GM21723 (cell line): ENCODE results near the gene ZNF689.
"Not testable (repeated sequence)": the region's sequence is repeated elsewhere in the genome, so short reads cannot be mapped to it uniquely, and the experiment has no call there.

Source experiments
- ATAC-seq: cut with Tn5 transposase; IDR thresholded peaks from one replicate; pipeline ENCODE4 v1.9.1; 2021; ENCODE audit warnings: mild to moderate bottlenecking, moderate library complexity; ENCODE audit not compliant: unreplicated experiment

ZNF689 gene

DNA sequence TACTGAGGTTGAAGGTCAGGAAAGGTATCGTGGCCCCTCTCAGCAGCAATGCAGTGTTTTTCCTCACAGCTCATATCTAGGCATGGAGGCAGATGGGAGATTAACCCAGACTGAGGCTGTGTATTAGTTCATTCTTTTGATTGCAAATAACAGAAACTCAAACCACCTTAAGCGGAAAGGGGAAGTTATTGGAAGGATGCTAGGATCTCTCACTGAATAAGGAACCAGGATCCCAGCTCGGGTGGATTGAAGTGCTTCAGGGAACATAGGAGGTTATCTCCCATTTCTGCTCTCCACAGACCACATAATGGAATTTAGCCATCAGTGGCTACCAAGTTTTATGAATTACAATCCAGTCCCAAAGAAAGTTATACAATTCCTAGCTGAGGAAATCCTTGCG is 8.2 kb downstream of the ZNF689 start:
- ATAC-seq = no peak

DNA sequence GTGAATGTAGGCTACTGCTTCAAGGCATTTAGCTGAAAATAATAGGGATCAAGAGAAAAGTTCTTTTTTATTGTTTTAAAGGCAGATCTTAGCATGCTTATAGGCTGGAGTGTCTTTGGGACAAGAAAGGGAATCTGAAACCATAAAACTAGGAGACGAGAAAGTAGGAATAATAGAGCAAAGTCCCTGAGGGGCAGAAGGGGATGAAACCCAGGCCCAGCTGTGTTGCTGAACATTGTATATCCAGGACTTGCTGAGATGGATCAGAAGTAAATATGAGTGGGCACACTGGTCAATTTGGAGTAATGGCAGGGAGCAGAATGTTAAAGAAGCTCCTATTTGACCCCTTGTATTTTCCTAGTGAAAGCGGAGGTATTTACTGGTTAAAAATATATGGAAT is 9.3 kb downstream of the ZNF689 start:
- no peak for ATAC-seq

DNA sequence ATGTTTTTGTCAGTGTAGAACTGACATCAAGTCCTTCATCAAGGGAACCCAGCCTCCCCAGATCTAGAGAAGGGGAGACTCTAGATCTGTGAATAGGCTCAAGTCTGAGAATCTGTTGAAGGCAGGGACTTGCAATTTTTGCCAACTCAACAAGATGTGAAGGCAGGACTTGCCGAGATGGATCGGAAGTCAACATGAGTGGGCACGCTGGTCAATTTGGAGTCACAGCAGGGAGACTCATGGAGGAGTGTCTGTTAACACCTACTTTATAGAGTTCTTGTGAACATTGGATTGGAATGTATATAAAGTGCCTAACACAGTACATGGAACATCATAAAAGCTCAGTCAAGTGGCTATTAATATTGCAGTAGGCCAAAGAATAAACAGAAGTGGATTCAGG is 10.0 kb downstream of the ZNF689 start:
- ATAC-seq = no peak

DNA sequence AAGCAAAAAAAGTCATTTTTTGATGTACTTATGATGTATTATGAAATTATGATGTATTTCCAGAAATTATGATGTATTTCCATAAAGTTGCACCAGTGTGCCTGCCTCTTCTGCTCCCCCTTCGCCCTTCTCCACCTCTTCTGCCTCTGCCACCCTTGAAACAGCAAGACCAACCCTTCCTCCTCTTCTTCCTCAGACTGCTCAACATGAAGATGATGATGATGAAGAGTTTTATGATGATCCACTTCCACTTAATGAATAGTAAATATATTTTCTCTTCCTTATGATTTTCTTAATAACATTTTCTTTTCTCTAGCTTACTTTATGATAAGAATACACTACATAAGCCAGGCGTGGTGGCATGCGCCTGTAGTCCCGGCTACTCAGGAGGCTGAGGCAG is 17.3 kb downstream of the ZNF689 start:
- ATAC-seq = no peak

DNA sequence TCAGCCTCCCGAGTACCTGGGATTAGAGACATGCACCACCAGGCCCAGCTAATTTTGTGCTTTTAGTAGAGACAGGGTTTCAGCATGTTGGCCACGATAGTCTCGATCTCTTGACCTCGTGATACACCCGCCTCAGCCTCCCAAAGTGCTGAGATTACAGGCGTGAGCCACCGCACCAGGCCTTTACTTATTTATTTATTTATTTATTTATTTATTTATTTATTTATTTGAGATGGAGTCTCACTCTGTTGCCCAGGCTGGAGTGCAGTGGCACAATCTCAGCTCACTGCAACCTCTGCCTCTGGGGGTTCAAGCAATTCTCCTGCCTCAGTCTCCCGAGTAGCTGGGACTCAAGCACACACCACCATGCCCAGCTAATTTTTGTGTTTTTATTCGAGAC is 19.3 kb downstream of the ZNF689 start:
- ATAC-seq = not testable (repeated sequence)

DNA sequence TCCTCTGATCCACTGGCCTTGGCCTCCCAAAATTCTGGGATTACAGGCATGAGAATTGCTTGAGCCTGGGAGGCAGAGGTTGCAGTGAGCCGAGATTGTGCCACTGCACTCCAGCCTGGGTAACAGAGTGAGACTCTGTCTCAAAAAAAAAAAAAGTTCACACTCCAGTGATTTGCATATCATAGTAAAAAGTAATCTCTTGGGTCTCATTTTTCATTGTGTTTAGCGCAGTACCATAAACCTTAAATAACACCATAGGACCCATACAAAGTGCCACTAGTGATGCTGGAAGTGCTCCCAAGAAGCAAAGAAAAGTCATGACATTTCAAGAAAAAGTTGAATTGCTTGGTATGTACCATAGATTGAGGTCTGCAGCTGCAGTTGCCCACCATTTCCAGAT is 20.6 kb downstream of the ZNF689 start:
- not testable (repeated sequence) for ATAC-seq

DNA sequence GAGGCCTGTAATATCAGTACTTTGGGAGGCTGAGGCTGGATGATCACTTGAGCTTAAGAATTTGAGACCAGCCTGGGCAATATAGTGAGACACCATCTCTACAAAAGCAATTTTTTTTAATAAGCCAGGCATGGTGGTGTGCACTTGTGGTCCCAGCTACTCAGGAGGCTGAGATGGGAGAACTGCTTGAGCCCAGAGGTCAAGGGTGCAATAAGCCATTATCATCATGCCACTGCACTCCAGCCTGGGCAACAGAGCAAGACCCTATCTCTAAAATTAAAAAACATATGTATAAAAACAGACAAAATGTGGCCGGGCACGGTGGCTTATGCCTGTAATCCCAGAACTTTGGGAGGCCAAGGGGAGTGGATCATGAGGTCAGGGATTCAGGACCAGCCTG is 21.5 kb downstream of the ZNF689 start:
- ATAC-seq = no peak

DNA sequence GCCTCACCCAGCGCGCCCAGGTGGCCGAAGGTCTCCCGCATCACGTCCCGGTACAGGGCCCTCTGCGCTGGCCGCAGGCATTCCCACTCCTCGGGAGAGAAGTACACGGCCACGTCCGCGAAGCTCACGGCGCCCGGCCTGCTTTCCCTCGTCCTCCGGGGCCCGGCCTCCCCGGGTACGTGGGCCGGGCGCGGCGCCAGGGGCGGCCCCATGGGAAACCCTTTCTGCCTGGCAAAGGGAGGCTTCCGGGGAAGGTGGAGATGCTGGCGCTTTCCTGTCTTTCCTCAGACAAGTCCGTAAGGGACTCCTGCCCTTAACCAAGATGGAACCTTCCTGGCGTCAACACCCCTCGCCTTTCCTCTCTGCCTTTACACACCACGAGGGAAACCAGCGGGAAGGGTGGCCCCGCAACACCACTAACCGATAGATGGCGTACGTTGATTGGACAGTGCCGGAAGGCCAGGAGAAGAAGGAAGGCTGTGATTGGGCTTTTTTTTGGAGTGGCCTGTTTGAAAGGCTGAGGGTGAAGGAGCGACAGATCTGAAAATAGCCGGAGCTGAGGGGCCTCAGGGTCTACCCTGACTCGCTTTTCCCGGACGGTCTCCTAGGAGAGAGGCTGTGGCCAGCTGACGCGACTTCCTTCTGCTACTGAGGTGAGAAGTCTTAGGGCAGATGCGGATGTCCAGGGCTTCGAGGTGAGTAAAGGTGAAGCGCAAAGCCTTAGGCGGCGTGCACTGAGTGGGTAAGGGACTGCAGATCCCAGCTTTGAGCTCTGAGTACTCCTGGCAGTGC is 24.6 kb downstream of the ZNF689 start, which contains the start of gene ZNF785:
Gene ZNF785 (minus strand): TSS at position 298 of the 792 bp plus-strand sequence. CDS start 86 bp downstream, at position 212.
- peak; percentile 92 for ATAC-seq

DNA sequence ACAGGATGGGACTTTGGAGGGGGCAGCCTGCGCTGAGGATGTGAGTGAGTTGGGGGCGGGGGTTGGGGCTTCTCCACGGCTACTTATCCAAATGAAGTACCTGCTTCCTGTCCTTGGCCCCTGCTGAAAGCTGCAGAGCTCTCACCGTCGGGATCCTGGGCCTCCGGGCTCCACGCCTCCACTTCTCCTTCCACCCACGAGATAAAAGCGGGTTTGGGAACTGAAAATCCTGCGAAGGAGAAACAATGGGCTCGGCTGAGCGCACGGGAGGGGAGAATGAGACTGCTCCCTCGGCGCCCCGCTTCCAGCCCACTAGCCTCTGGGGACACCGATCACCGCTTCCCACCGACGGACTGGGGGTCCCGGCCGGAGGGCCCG is 25.2 kb downstream of the ZNF689 start:
- ATAC-seq = peak; percentile 30

DNA sequence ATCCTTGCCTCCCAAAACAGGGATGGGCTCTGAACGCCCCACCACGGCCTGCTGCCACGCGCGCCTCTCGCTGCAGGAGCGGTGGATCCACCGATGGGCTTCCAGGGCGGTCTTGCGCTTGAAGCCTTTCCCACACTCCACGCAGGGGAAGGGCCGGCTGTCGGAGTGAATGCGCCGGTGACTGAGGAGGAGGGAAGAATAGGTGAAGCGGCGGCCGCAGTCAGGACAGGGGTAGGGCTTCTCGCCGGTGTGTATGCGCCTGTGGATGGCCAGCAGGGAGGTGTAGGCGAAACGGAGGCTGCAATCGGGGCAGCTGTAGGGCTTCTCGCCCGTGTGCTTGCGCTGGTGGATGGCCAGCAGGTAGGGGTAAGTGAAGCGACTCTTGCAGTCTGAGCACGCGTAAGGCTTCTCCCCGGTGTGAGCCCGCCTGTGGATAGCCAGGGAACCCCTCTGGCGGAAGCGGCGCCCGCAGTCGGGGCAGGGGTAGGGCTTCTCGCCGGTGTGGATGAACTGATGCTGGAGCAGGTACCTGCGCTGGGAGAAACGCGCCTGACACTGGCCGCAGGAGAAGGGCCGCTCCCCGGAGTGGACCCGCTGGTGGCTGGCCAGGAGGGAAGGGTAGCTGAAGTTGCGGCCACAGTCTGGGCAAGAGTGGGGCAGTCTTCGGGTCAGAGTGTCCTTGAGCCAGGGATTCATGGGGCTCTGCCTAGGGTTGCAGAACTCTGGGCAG is 27.4 kb downstream of the ZNF689 start:
- ATAC-seq = no peak

DNA sequence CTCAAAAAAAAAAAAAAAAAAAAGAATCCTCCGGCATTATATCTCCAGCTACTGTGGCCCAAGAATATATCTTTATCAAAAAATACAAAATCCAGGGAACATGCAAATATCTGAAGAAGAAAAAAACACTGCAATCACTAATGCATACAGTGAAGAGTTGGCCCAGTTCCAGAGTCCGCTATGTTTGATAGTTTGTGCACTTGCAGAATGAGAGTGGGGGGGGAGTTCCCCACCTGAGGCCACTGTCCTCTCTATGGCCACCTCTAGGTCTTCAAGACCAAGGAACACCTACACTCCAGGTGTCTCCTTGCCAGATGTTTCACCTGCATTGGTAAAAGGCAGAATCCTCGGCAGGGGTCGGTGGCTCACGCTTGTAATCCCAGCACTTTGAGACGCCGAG is 28.7 kb downstream of the ZNF689 start:
- no peak for ATAC-seq

DNA sequence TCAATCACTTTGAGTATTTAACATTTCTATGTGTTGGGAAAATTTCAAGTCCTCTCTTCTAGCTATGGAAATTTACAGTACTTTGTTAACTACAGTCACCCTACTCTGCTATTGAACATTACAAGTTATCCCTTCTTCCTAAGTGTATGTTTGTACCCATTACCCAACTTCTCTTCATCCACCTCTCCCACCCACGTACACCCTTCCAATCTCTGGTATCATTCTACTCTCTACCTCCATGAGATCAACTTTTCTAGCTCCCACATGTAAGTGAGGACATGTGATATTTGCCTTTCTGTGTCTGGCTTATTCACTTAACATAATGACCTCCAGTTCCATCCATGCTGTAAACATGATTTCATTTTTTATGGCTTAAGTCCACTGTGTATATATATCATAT is 35.5 kb downstream of the ZNF689 start:
- no peak for ATAC-seq

DNA sequence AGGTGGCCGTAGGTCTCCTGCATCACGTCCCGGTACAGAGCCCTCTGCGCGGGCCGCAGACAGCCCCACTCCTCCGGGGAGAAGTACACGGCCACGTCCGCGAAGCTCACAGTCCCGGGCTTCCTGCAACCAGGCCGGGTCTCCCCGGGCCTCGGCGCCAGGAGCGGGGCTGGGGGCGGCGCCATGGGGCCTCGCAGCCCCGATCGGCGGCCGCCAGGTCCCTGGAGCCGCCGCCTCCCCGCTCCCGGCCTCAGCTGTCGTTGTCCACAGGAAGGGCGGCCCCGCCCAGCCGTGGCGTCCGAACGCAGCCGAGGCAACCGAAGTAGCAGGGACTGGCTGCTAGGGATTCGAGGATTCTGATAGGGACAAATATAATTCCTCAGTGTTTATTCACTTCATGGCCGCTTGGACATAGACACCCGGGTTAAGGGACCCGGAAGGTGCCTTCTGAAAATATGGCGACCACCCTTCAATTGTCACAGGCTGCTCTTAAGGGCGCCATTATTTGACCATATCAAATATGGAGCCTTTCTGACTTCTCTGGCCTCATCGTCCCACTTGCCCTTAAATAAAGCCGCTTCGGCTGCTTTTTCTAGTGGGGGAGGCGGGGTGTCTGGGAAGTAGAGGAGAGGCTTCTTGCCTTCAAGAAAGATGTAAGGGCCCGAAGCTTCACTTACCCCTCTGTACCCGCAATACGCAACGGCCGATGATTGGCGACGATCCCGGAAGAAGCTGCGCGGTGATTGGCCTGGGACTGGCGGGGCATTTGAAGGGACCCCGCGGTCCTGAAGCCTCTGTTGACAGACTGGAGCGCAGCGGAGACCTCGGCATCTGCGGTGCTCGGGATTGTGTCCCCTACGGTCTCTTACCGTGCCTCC is 38.5 kb downstream of the ZNF689 start, which contains the start of gene ZNF688:
Gene ZNF688 (minus strand): TSS at position 270 of the 878 bp plus-strand sequence. CDS start 85 bp downstream, at position 185.
- peak; percentile 68 for ATAC-seq

DNA sequence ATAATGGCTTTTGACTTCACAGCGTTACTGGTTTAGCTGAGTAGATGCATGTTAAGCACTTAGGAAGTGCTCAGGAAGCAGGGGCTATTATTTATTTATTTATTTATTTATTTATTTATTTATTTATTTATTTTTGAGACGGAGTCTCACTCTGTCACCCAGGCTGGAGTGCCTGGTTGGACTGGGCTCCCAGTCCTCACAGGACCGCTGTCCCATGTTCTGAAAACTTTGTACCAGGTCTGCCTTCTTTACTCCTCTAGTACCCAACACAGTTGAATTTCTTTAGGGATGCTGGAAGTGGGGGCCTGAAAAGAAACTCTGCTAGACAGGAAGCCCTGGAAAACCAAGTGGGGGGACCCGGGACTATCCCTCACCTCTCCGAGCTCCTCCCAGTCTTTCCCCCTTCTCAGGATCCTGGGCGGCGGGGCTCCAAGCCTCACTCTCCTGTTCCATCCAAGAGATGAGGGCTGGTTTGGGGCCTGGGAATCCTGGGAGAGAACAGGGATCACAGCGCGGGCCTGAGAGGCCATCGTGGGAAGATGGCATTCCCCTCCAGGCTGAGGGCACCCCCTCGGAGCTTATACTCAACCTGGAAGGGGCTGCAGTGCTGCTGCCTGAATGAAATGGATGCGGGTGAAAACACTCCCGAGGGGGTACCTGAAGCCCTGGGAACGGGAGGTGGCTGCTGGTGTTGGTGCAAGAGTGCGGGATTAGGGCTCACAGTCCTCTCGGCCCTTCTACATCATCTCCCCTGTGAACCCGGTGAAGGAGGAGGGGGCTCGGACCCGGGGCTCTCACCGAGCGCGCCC is 39.3 kb downstream of the ZNF689 start:
- ATAC-seq = no peak

DNA sequence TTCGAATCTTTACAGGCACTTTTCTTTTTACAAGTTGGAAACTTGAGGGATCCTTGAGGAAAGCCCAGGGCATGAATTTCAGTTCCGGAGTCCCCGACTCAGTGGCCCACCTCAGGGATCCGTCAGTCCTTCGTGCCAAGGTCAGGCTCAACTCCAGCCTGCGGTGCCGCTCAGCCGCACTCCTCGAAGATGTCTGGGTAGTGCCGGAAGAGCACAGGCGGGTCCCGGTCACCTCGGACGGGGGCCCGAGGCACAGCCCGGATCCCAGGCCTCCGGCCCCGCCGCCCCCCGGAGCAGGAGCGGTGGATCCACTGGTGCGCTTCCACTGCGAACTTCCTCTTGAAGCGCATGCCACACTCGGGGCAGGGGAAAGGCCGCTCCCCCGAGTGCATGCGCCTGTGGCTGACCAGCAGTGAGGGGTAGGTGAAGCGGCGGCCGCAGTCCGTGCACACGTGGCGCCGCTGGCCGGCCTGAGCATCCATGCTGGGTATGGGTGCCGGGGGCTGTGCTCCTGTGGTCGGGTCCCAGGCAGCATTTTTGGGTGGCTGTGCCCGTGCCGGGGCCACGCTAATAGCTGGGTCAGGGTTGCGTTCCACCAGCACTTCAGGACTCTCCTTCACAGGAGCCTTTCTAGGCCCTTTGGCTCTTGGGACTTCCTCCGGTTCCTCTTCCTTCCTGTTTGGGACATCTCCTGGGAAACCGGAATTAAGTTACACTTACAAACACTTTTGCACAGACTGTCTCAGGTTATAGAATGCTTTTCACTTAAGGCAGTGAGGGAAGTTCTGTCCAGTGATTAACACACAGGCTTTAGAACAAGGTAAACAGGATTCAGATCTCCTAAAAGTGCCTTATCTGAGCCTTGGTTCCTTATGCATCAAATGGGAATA is 40.2 kb downstream of the ZNF689 start:
- ATAC-seq = no peak

DNA sequence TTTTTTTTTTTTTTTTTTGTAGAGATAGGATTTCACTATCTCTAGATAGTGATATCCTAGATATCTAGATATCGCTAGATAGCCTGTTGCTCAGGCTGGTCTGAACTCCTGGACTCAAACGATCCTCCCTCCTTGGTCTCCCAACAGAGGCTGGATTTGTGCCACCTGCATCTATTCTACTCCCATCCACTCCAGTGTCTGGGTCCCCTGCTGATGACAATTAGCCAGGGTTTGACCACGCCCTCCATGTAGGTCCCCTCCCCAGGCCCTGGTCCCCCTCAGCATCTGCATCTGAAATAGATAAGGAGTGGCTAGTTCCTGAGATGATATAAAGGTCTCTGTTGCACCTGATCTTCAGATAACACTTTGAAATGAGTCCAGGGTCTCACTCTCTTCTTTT is 40.9 kb downstream of the ZNF689 start:
- no peak for ATAC-seq

DNA sequence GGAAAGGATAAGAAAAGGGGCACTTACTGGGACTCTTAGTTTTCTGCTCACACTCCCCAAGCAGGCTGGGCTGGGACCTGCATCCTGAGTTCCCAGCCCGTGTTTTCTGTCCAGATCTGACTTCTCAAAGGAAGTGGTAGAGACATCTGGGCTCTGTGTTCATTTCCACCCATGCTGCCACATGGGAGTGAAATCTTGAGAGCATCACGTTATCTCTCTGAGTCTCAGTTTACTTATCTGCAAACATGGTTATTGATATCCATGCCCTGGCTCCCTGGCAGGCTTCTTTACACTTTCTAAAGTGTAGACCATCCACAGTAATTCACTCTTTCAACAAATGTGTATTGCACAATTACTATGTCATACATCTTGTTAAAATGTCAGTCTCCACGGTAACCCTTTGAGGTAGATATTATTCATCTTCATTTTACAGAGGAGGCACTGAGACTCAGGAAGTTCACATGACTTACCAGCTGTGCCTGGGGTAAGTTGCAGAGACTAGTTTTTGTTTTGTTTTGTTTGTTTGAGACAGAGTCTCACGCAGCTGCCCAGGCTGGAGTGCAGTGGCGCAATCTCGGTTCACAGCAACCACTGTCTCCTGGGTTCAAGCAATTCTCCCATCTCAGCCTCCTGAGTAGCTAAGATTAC is 42.1 kb downstream of the ZNF689 start:
- no peak for ATAC-seq

DNA sequence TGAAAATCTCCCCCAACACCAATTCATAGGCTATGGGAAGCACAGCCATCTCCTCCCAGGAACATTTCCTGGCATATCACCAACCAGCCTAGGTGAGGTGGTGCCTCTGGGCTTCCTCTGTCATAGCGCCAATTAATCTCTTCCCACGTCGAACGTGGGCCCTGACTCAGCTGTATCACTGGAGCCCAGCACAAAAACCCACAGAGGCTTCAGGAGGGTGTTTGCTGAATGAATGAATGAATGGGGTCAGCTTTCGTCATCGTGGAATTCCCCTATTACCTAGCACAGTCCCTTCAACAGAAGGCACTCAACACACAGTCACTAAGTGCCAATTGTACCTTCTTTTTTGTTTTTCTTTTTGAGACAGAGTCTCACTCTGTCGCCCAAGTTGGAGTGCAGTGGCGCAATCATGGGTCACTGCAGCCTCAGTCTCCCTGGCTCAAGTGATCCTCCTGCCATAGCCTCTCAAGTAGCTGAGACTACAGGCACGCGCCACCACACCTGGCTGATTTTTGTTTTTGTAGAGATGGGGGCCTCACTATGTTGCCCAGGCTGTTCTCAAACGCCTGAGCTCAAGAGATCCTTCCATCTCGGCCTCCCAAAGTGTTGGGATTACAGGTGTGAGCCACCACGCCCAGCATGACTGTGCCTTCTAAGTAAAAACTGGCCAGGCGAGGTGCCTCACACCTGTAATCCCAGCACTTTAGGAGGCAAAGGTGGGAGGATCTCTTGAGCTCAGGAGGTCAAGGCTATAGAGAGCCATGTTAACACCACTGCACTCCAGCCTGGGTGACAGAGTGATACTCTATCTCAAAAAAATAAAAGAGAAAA is 42.8 kb downstream of the ZNF689 start:
- ATAC-seq = no peak
